ENCODE data around the gene FRMD8. TPM values are rescaled to one million over a fixed set of nuclear protein-coding genes. Genes with fewer than 3 reads are reported as not detected.

FRMD8 gene
- total RNA-seq, 2 experiments from 2014 or later: 51.0 to 54.7 TPM

DNA sequence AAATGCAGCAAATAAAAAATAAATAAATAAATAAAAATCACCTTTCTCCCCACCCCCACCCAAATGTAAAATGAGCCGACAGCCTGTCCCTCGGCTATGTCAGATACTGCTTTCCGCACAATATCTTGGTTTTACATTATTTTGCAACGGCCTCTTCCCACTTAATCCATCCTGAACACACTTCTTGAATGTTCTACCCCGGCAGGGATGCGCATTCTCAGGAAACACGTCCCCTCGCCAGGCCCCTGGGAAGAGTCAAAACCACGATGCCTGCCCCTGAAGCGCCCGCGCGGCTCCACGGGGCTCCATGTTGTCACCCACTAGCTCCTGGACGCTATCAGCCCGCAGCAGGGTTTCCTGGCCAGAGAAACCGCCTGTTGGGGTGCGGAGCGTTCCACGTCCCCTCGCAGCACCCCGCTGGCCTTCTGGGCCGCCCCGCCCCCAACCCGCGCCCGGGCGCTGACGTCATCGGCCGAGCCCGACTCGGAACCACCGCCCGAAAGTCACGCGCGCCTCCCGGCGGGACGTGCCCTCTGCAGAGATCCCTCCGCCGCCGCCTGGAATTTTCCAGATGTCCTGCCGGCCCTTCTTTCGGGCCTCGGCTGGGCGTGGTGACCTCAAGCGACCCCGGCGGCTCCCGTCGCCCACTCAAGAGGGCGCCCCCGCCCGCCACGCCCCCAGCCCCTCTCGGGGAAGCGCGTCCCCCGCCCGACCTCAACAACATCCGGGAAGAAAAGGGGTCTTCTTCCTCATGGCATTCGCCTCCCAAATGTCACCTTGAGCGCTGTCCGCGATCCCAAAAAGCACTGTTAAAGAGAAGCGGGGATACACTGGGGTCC is 35.6 kb downstream of the FRMD8 start:
- H3K4me1 Mint-ChIP-seq (ENCODE audit: low read depth): peaks cover 54% of the 10 kb centered on the region
- H3K27ac Mint-ChIP-seq: peak overlapping the region; percentile 100
- peak overlapping the region; percentile 87 for H3K4me3 Mint-ChIP-seq
- peaks cover 47% of the 10 kb centered on the region for H3K36me3 Mint-ChIP-seq (ENCODE audit: low read depth)
- DNase-seq: peak; percentile 95
- ChIA-PET POLR2A (interaction anchor here (0.6 to 19.6 kb wide), 26 partner anchors 7 to 563 kb away, joined by 3 to 4167 read pairs (median 4); partner anchors contain the start of genes DPF2, FRMD8, MALAT1 and MAP3K11), CTCF (interaction anchor here (1.2 to 14.1 kb wide), 2 partner anchors 11 to 81 kb away, joined by 4 to 538 read pairs; partner anchors contain the start of gene MALAT1)
- no peaks in the 10 kb centered on the region for H3K9me3 Mint-ChIP-seq (ENCODE audit: insufficient read depth)
- peak; percentile 3 for ATAC-seq
- H3K27me3 Mint-ChIP-seq (ENCODE audit: low read depth): peaks cover 2% of the 10 kb centered on the region

GRCh38 chr11:65422633-65423515 is 36.4 kb downstream of the FRMD8 start, which contains the start of gene NEAT1:
Gene NEAT1 (plus strand): TSS chr11:65422798.
- ATAC-seq (peak; percentile 24), DNase-seq (peak; percentile 97)
- peaks cover 54% of the 10 kb centered on the region for H3K4me1 Mint-ChIP-seq (ENCODE audit: low read depth)
- peaks cover 2% of the 10 kb centered on the region for H3K27me3 Mint-ChIP-seq (ENCODE audit: low read depth)
- H3K9me3 Mint-ChIP-seq (ENCODE audit: insufficient read depth): no peaks in the 10 kb centered on the region
- POLR2A ChIA-PET: interaction anchor here (0.5 to 19.6 kb wide), 24 partner anchors 6 to 564 kb away, joined by 3 to 4167 read pairs (median 6); partner anchors contain the start of genes DPF2, FAM89B, FRMD8 and MALAT1
- H3K36me3 Mint-ChIP-seq (ENCODE audit: low read depth): peaks cover 55% of the 10 kb centered on the region
- CTCF ChIA-PET: interaction anchor here (14.1 kb wide), 1 partner anchor 81 kb away, joined by 538 read pairs; the partner anchor contains the start of gene MALAT1
- H3K27ac Mint-ChIP-seq: peak within 1 kb of the TSS; percentile 100
- peak within 1 kb of the TSS; percentile 87 for H3K4me3 Mint-ChIP-seq

- ChIA-PET CTCF (interaction anchor here (1.0 to 14.1 kb wide), 4 partner anchors 8 to 80 kb away, joined by 3 to 538 read pairs (median 12); partner anchors contain the start of gene MALAT1), POLR2A (interaction anchor here (0.6 to 19.6 kb wide), 22 partner anchors 9 to 679 kb away, joined by 3 to 4167 read pairs (median 6); partner anchors contain the start of genes CCDC85B, DPF2, FAM89B and FRMD8)
- H3K4me1 Mint-ChIP-seq (ENCODE audit: low read depth): peaks cover 52% of the 10 kb centered on the region
- peaks cover 2% of the 10 kb centered on the region for H3K27me3 Mint-ChIP-seq (ENCODE audit: low read depth)
- DNase-seq (peak; percentile 56), ATAC-seq (no peak)
- peaks cover 61% of the 10 kb centered on the region for H3K36me3 Mint-ChIP-seq (ENCODE audit: low read depth)
- H3K27ac Mint-ChIP-seq: peak overlapping the region; percentile 100
- H3K4me3 Mint-ChIP-seq: peak overlapping the region; percentile 87
- no peaks in the 10 kb centered on the region for H3K9me3 Mint-ChIP-seq (ENCODE audit: insufficient read depth)
Measured at GRCh38 chr11:65423516-65424204, 37.2 kb downstream of the FRMD8 start.

- H3K36me3 Mint-ChIP-seq (ENCODE audit: low read depth): peaks cover 65% of the 10 kb centered on the region
- peak overlapping the region; percentile 87 for H3K4me3 Mint-ChIP-seq
- CTCF ChIA-PET: interaction anchor here (1.0 to 14.1 kb wide), 4 partner anchors 9 to 79 kb away, joined by 3 to 538 read pairs (median 12); partner anchors contain the start of gene MALAT1
- DNase-seq: peak; percentile 66
- H3K27ac Mint-ChIP-seq: peak overlapping the region; percentile 100
- peaks cover 51% of the 10 kb centered on the region for H3K4me1 Mint-ChIP-seq (ENCODE audit: low read depth)
- POLR2A ChIA-PET: interaction anchor here (0.6 to 19.6 kb wide), 29 partner anchors 8 to 679 kb away, joined by 3 to 4167 read pairs (median 5); partner anchors contain the start of genes CCDC85B, DPF2, FRMD8 and MALAT1
- peaks cover 2% of the 10 kb centered on the region for H3K27me3 Mint-ChIP-seq (ENCODE audit: low read depth)
- no peaks in the 10 kb centered on the region for H3K9me3 Mint-ChIP-seq (ENCODE audit: insufficient read depth)
- no peak for ATAC-seq
Measured at GRCh38 chr11:65424205-65425104, 38.0 kb downstream of the FRMD8 start.

GRCh38 chr11:65425105-65425970 is 38.9 kb downstream of the FRMD8 start:
- peak; percentile 6 for ATAC-seq
- POLR2A ChIA-PET: interaction anchor here (0.6 to 19.6 kb wide), 19 partner anchors 10 to 680 kb away, joined by 3 to 4167 read pairs (median 4); partner anchors contain the start of genes FRMD8, MALAT1, POLA2 and SAC3D1
- peak; percentile 91 for DNase-seq
- peaks cover 67% of the 10 kb centered on the region for H3K36me3 Mint-ChIP-seq (ENCODE audit: low read depth)
- H3K4me3 Mint-ChIP-seq: peak overlapping the region; percentile 87
- H3K27ac Mint-ChIP-seq: peak overlapping the region; percentile 100
- peaks cover 53% of the 10 kb centered on the region for H3K4me1 Mint-ChIP-seq (ENCODE audit: low read depth)
- H3K9me3 Mint-ChIP-seq (ENCODE audit: insufficient read depth): no peaks in the 10 kb centered on the region
- peaks cover 2% of the 10 kb centered on the region for H3K27me3 Mint-ChIP-seq (ENCODE audit: low read depth)
- CTCF ChIA-PET: interaction anchor here (2.0 to 14.1 kb wide), 3 partner anchors 9 to 78 kb away, joined by 6 to 538 read pairs (median 17); partner anchors contain the start of gene MALAT1

DNA sequence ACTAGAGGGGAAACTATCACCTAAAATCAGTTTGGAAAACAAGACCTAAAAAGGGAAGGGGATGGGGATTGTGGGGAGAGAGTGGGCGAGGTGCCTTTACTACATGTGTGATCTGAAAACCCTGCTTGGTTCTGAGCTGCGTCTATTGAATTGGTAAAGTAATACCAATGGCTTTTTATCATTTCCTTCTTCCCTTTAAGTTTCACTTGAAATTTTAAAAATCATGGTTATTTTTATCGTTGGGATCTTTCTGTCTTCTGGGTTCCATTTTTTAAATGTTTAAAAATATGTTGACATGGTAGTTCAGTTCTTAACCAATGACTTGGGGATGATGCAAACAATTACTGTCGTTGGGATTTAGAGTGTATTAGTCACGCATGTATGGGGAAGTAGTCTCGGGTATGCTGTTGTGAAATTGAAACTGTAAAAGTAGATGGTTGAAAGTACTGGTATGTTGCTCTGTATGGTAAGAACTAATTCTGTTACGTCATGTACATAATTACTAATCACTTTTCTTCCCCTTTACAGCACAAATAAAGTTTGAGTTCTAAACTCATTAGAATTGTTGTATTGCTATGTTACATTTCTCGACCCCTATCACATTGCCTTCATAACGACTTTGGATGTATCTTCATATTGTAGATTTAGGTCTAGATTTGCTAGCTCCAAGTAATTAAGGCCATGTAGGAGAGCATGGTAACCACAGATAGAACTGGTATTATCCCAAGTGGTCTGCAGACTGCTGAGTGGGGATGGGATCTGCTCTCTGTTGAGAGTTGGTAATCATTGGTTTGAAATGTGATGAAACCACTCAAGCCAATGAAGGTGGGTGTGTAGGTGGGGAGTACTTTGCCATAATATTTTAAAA is 39.8 kb downstream of the FRMD8 start:
- Mint-ChIP-seq H3K27me3 (ENCODE audit: low read depth) (peaks cover 2% of the 10 kb centered on the region), H3K4me1 (ENCODE audit: low read depth) (peaks cover 55% of the 10 kb centered on the region), H3K36me3 (ENCODE audit: low read depth) (peaks cover 70% of the 10 kb centered on the region), H3K9me3 (ENCODE audit: insufficient read depth) (no peaks in the 10 kb centered on the region), H3K4me3 (peak overlapping the region; percentile 87), H3K27ac (peak overlapping the region; percentile 100)
- CTCF ChIA-PET: interaction anchor here (1.5 to 14.1 kb wide), 3 partner anchors 9 to 77 kb away, joined by 7 to 538 read pairs (median 17); partner anchors contain the start of gene MALAT1
- POLR2A ChIA-PET: interaction anchor here (0.8 to 19.6 kb wide), 11 partner anchors 10 to 385 kb away, joined by 3 to 4167 read pairs (median 6); partner anchors contain the start of genes FRMD8, MALAT1, SAC3D1 and SLC25A45
- ATAC-seq (peak; percentile 3), DNase-seq (peak; percentile 54)

DNA sequence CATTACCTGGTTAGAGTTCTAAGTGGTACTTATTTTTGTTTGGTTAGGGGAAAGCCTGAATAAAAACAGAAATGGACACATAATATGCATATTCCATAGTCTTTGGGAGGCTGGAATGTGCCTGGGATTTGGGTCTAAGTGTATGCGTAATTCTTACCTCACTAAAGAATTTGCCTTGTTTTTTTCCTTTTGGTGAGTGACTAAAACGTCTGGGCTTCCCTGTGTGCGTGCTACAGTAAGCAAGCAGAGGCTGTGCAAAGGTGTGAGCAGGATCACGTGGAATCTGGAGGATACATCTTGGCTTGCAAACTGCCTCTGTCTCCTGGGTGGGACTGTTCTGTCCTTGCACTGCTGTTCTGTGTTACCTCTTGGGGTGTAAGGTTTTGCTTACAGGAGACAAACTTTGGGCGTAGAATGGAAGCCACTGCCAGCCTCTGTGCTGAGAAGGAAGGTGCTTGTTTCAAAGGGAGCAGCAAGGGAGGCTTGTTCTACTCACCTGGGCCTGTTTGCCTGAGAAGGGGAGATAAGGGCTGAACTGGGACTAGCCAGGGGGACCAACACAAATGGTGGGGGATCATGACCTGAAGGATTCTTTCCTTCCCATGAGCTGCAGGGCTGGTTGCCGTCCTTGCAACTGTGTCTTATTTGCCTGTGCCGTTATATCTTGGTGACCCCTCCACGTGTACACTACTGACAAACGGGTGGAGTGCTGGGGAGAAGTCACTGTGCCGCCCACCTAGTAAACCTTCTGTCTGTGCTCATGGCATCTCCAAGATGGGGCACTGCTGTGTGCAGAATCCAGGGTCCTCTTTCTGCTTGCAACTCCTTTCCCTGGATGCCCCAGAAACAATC is 40.6 kb downstream of the FRMD8 start:
- peaks cover 77% of the 10 kb centered on the region for H3K36me3 Mint-ChIP-seq (ENCODE audit: low read depth)
- ChIA-PET POLR2A (interaction anchor here (3.1 to 19.6 kb wide), 6 partner anchors 8 to 75 kb away, joined by 11 to 4167 read pairs (median 182); partner anchors contain the start of genes FRMD8, MALAT1, NEAT1 and SLC25A45), CTCF (interaction anchor here (1.5 to 14.1 kb wide), 2 partner anchors 10 to 76 kb away, joined by 7 to 538 read pairs; partner anchors contain the start of gene MALAT1)
- H3K4me3 Mint-ChIP-seq: peak overlapping the region; percentile 87
- no peaks in the 10 kb centered on the region for H3K9me3 Mint-ChIP-seq (ENCODE audit: insufficient read depth)
- peaks cover 61% of the 10 kb centered on the region for H3K4me1 Mint-ChIP-seq (ENCODE audit: low read depth)
- peaks cover 2% of the 10 kb centered on the region for H3K27me3 Mint-ChIP-seq (ENCODE audit: low read depth)
- ATAC-seq: peak; percentile 4
- peak; percentile 53 for DNase-seq
- H3K27ac Mint-ChIP-seq: peak overlapping the region; percentile 100
